HUDEP-2 (cell line): Measurements from ENCODE around the gene PTPRN2.
A peak's percentile ranks its signal among the peaks of the same experiment; 100 is the strongest.

ENCODE experiments used
- DNase-seq, 76 experiments: peaks; one replicate each; lab custom pipeline; 2025; ENCODE audit not compliant: unreplicated experiment in 76 of 76; lab: John Stamatoyannopoulos, UW

The PTPRN2 gene

GRCh38 chr7:158498443-158499081 lies 89.1 kb downstream of the PTPRN2 start:
- no peak for DNase-seq

- no peak for DNase-seq
These were observed 90.0 kb downstream of the PTPRN2 start for GRCh38 chr7:158497627-158498026.

GRCh38 chr7:158495786-158496185 lies 91.8 kb downstream of the PTPRN2 start:
- peak in 14 of 76 experiments; percentile 1 to 32 (median 7) for DNase-seq

GRCh38 chr7:158495216-158495615 lies 92.4 kb downstream of the PTPRN2 start:
- DNase-seq = no peak

- no peak for DNase-seq
These were observed 93.0 kb downstream of the PTPRN2 start for GRCh38 chr7:158494643-158495042.

- DNase-seq = no peak
These were observed 93.4 kb downstream of the PTPRN2 start for GRCh38 chr7:158494162-158494586.

- DNase-seq = no peak
These were observed 95.3 kb downstream of the PTPRN2 start for GRCh38 chr7:158492367-158492764.

GRCh38 chr7:158491094-158491493 lies 96.5 kb downstream of the PTPRN2 start:
- DNase-seq = no peak

GRCh38 chr7:158490171-158490782 lies 97.3 kb downstream of the PTPRN2 start:
- DNase-seq = no peak

- DNase-seq = no peak
These were observed 98.0 kb downstream of the PTPRN2 start for GRCh38 chr7:158489462-158490155.

GRCh38 chr7:158488181-158488971 lies 99.2 kb downstream of the PTPRN2 start:
- no peak for DNase-seq

GRCh38 chr7:158487631-158488151 lies 99.9 kb downstream of the PTPRN2 start:
- no peak for DNase-seq

GRCh38 chr7:158486919-158487318 lies 100.7 kb downstream of the PTPRN2 start:
- no peak for DNase-seq

GRCh38 chr7:158484801-158485531 lies 102.7 kb downstream of the PTPRN2 start:
- DNase-seq = no peak

GRCh38 chr7:158482480-158482879 lies 105.1 kb downstream of the PTPRN2 start:
- no peak for DNase-seq

GRCh38 chr7:158479664-158480025 lies 108.0 kb downstream of the PTPRN2 start:
- no peak for DNase-seq

- DNase-seq = no peak
These were observed 108.5 kb downstream of the PTPRN2 start for GRCh38 chr7:158479021-158479663.

GRCh38 chr7:158477866-158478265 lies 109.8 kb downstream of the PTPRN2 start:
- DNase-seq = no peak

GRCh38 chr7:158476331-158476932 lies 111.2 kb downstream of the PTPRN2 start:
- DNase-seq = no peak
